Activated T-cell treated with anti-CD3 and anti-CD28 coated beads, Interleukin-2, amount 50 U/mL, for 24 hours (primary cell): Measurements from ENCODE around the gene EEF1AKMT1.
A peak's percentile ranks its signal among the peaks of the same experiment; 100 is the strongest.
"Not testable (repeated sequence)": the region's sequence is repeated elsewhere in the genome, so short reads cannot be mapped to it uniquely, and the experiment has no call there.

Source experiments
- DNase-seq: peaks from one replicate; pipeline ENCODE4 v3.0.0-alpha.2; 2020
- H3K27ac Mint-ChIP-seq: 2 replicates; pipeline ENCODE4 v1.8.0; 2020; ENCODE audit warnings: mild to moderate bottlenecking, mixed read lengths
- H3K27me3 Mint-ChIP-seq: 2 replicates; pipeline ENCODE4 v1.8.0; 2020; ENCODE audit warnings: mixed read lengths
- H3K36me3 Mint-ChIP-seq: 2 replicates; pipeline ENCODE4 v1.8.0; 2020; ENCODE audit warnings: low read depth, mixed read lengths
- H3K4me1 Mint-ChIP-seq: 2 replicates; pipeline ENCODE4 v1.8.0; 2020; ENCODE audit warnings: low read depth, mixed read lengths
- H3K4me3 Mint-ChIP-seq: 2 replicates; pipeline ENCODE4 v1.8.0; 2020; ENCODE audit warnings: mild to moderate bottlenecking, moderate library complexity, mixed read lengths
- H3K9me3 Mint-ChIP-seq: 2 replicates; pipeline ENCODE4 v1.8.0; 2020; ENCODE audit warnings: mixed read lengths

EEF1AKMT1 gene

GRCh38 chr13:20767309-20767943 is 6.3 kb downstream of the EEF1AKMT1 start:
- Mint-ChIP-seq H3K27ac (no peak overlapping the region), H3K4me3 (no peak overlapping the region), H3K27me3 (no peaks in the 10 kb centered on the region), H3K9me3 (peaks cover 28% of the 10 kb centered on the region), H3K36me3 (peaks cover 52% of the 10 kb centered on the region), H3K4me1 (peaks cover 29% of the 10 kb centered on the region)
- no peak for DNase-seq

GRCh38 chr13:20760872-20761271 is 12.9 kb downstream of the EEF1AKMT1 start:
- peaks cover 24% of the 10 kb centered on the region for H3K36me3 Mint-ChIP-seq
- no peaks in the 10 kb centered on the region for H3K27me3 Mint-ChIP-seq
- DNase-seq: no peak
- H3K9me3 Mint-ChIP-seq: peaks cover 7% of the 10 kb centered on the region
- no peak overlapping the region for H3K4me3 Mint-ChIP-seq
- no peak overlapping the region for H3K27ac Mint-ChIP-seq
- H3K4me1 Mint-ChIP-seq: no peaks in the 10 kb centered on the region

DNA sequence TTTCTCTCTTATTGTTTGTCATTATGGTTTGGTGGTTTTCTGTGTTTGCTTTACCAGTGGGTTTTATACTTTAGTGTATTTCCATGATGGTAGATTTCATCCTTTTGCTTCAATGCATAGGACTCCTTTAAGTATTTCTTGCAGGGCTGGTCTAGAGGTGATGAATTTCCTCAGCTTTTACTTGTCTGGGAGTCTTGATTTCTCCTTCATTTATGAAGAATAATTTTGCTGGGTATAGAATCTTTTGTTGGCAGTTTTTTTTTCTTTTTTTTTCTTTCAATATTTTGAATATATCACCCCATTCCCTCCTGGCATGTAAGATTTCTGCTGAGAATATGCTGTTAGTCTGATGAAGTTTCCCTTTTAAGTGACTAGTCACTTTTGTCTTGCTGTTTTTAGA is 19.8 kb downstream of the EEF1AKMT1 start:
- H3K36me3 Mint-ChIP-seq: peaks cover 66% of the 10 kb centered on the region
- no peak overlapping the region for H3K27ac Mint-ChIP-seq
- H3K4me3 Mint-ChIP-seq: no peak overlapping the region
- H3K4me1 Mint-ChIP-seq: no peaks in the 10 kb centered on the region
- H3K9me3 Mint-ChIP-seq: peaks cover 40% of the 10 kb centered on the region
- no peak for DNase-seq
- H3K27me3 Mint-ChIP-seq: no peaks in the 10 kb centered on the region

DNA sequence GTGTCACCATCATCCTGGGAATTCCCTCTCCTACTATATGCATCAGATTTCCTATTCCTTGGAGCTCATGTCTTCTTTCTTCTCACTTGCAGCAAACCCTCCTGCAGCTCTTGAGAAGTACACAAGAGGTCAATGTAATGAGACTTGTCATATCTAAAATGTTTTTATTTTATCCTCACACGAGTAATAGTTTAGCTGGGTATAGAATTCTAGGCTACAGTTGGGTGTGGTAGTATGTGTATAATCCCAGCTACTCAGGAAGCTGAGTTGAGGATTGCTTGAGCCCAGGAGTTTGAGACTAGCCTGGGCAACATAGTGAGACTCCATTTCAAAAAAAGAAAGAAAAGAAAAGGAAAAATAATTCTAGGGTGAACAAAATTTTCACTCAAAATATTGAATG is 24.4 kb downstream of the EEF1AKMT1 start:
- DNase-seq: no peak
- no peaks in the 10 kb centered on the region for H3K4me1 Mint-ChIP-seq
- H3K36me3 Mint-ChIP-seq: peaks cover 58% of the 10 kb centered on the region
- H3K4me3 Mint-ChIP-seq: no peak overlapping the region
- no peak overlapping the region for H3K27ac Mint-ChIP-seq
- H3K27me3 Mint-ChIP-seq: no peaks in the 10 kb centered on the region
- H3K9me3 Mint-ChIP-seq: peaks cover 64% of the 10 kb centered on the region

DNA sequence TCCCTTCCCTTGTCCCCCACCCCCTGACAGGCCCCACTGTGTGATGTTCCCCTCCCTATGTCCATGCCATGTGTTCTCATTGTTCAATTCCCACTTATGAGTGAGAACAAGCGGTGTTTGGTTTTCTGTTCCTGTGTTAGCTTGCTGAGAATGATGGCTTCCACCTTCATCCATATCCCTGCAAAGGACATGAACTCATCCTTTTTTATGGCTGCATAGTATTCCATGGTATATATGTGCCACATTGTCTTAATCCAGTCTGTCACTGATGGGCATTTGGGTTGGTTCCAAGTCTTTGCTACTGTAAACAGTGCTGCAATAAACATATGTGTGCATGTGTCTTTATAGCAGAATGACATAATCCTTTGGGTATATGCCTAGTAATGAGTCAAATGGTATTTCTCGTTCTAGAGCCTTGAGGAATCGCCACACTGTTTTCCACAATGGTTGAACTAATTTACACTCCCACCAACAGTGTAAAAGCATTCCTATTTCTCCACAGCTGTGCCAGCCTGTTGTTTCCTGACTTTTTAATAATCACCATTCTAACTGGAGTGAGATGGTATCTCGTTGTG is 29.8 kb downstream of the EEF1AKMT1 start:
- DNase-seq, H3K27me3 Mint-ChIP-seq, H3K4me3 Mint-ChIP-seq, H3K27ac Mint-ChIP-seq, H3K4me1 Mint-ChIP-seq: not testable (repeated sequence)
- Mint-ChIP-seq H3K36me3 (peaks cover 45% of the 10 kb centered on the region), H3K9me3 (peaks cover 37% of the 10 kb centered on the region)

GRCh38 chr13:20740021-20740420 is 33.7 kb downstream of the EEF1AKMT1 start:
- no peaks in the 10 kb centered on the region for H3K4me1 Mint-ChIP-seq
- H3K9me3 Mint-ChIP-seq: peaks cover 15% of the 10 kb centered on the region
- DNase-seq: no peak
- no peaks in the 10 kb centered on the region for H3K27me3 Mint-ChIP-seq
- H3K36me3 Mint-ChIP-seq: peaks cover 28% of the 10 kb centered on the region
- no peak overlapping the region for H3K4me3 Mint-ChIP-seq
- H3K27ac Mint-ChIP-seq: no peak overlapping the region

- Mint-ChIP-seq H3K27me3 (no peaks in the 10 kb centered on the region), H3K36me3 (peaks cover 24% of the 10 kb centered on the region), H3K4me1 (no peaks in the 10 kb centered on the region), H3K9me3 (peaks cover 2% of the 10 kb centered on the region), H3K27ac (no peak overlapping the region), H3K4me3 (no peak overlapping the region)
- DNase-seq: no peak
These were observed 35.1 kb downstream of the EEF1AKMT1 start for GRCh38 chr13:20738616-20739015.

GRCh38 chr13:20729633-20730585 is 43.9 kb downstream of the EEF1AKMT1 start:
- Mint-ChIP-seq H3K9me3 (no peaks in the 10 kb centered on the region), H3K36me3 (peaks cover 33% of the 10 kb centered on the region), H3K4me1 (peaks cover 2% of the 10 kb centered on the region), H3K27me3 (no peaks in the 10 kb centered on the region), H3K4me3 (no peak overlapping the region), H3K27ac (no peak overlapping the region)
- no peak for DNase-seq

DNA sequence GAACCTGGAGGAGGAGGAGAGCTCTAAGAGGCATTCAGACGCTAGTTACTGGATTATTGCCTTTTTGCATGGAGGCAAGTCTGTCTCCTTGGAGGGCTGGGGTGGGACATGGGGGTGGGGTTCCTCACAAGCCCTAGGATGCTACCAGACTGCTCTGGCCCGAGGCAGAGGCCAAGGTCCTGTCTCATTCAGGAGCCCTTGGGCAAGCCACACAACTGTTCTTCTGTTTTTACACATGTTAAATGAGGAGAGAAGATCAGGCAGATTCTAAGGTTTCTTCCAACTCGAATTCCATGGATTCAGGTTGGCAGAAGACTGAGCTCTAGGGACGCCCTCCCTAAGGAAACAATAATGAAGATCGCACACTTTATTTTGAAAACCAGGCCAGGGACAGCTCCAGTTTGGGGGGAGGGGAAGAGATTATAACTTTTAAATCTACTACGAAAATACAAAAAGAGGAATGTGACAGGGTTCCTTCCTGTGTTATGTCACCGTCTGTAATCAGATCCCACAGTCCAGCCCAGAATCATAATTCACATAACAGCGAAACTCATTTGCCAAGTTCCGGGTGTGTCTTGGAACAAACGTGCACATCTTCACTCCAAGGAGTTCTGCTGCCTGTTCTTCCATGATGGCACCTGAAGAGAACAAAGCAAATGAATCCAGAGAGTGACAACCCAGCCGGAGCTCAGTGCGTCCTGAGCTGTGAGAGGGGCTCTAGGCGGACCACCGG is 45.0 kb downstream of the EEF1AKMT1 start:
- Mint-ChIP-seq H3K27ac (no peak overlapping the region), H3K9me3 (no peaks in the 10 kb centered on the region), H3K27me3 (no peaks in the 10 kb centered on the region), H3K4me3 (no peak overlapping the region), H3K4me1 (peaks cover 2% of the 10 kb centered on the region), H3K36me3 (peaks cover 30% of the 10 kb centered on the region)
- DNase-seq: no peak

- peaks cover 5% of the 10 kb centered on the region for H3K27me3 Mint-ChIP-seq
- peaks cover 30% of the 10 kb centered on the region for H3K36me3 Mint-ChIP-seq
- H3K27ac Mint-ChIP-seq: no peak overlapping the region
- no peak for DNase-seq
- no peak overlapping the region for H3K4me3 Mint-ChIP-seq
- H3K9me3 Mint-ChIP-seq: no peaks in the 10 kb centered on the region
- H3K4me1 Mint-ChIP-seq: peaks cover 2% of the 10 kb centered on the region
These were observed 45.9 kb downstream of the EEF1AKMT1 start for GRCh38 chr13:20727856-20728255.

- H3K9me3 Mint-ChIP-seq: no peaks in the 10 kb centered on the region
- peak overlapping the region; percentile 42 for H3K4me3 Mint-ChIP-seq
These were observed 52.1 kb downstream of the EEF1AKMT1 start for GRCh38 chr13:20721454-20722357.

DNA sequence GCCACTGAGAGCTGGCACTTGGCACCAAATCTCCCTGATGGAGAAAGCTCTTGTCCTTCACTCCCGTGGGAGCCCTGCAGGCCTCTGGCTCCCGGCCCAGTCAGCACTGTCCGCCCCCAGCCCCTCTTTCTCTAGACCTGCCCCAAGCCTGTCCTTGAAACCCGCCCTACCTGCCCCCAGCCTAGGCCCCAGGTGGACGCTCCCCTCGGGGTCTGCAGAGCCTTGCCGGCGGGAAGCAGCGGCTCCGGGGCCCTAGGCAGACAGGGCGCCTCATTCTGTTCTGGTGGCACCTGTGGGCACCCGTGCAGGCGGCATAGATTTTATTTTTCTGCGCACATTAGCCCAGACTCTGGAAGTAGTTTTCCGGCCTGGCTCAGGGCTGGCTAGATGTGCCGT is 52.7 kb downstream of the EEF1AKMT1 start:
- no peak for DNase-seq
- H3K27me3 Mint-ChIP-seq: peaks cover 10% of the 10 kb centered on the region
- H3K4me1 Mint-ChIP-seq: peaks cover 13% of the 10 kb centered on the region
- no peak overlapping the region for H3K27ac Mint-ChIP-seq
- H3K36me3 Mint-ChIP-seq: no peaks in the 10 kb centered on the region
- H3K9me3 Mint-ChIP-seq: no peaks in the 10 kb centered on the region
- H3K4me3 Mint-ChIP-seq: no peak overlapping the region

More at GRCh38 chr13:20721454-20722357, 52.1 kb downstream of the EEF1AKMT1 start:
- Mint-ChIP-seq H3K27me3 (peaks cover 10% of the 10 kb centered on the region), H3K27ac (no peak overlapping the region), H3K36me3 (no peaks in the 10 kb centered on the region), H3K4me1 (peaks cover 15% of the 10 kb centered on the region)
- DNase-seq: peak; percentile 44

DNA sequence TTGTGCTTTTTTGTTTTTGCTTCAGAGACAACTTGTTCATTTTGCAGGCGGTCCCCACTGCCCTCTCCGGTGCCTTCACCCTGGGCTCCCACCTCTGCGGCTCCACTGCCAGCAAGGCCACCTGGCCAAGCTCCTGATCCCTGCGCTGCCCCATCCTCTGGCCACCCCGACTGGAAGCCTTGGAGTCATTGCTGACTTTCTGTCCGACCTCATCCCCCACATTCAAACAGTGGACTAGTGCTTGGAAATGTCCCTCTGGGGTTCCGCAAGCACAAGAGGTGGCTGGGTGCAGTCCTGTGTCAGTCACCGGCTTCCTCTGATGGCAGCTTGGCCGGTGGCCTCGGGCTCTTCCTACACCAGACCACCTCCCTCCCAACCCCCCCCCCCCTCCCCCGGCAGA is 53.3 kb downstream of the EEF1AKMT1 start:
- H3K27me3 Mint-ChIP-seq: peaks cover 10% of the 10 kb centered on the region
- no peak overlapping the region for H3K4me3 Mint-ChIP-seq
- no peaks in the 10 kb centered on the region for H3K36me3 Mint-ChIP-seq
- H3K27ac Mint-ChIP-seq: no peak overlapping the region
- H3K4me1 Mint-ChIP-seq: peaks cover 13% of the 10 kb centered on the region
- no peaks in the 10 kb centered on the region for H3K9me3 Mint-ChIP-seq
- no peak for DNase-seq
